GM12878 (cell line): ENCODE results near the gene RAE1. TPM values are rescaled to one million over a fixed set of nuclear protein-coding genes. Genes with fewer than 3 reads are reported as not detected.

Experiments used
- ATAC-seq: fragments of 200-7000 bp; cut with Tn5 transposase; 3 replicates; pipeline ENCODE4 v1.9.1; 2020; ENCODE audit warnings: mild to moderate bottlenecking, moderate library complexity
- BruUV-seq: library from RNA; stranded (reverse); fragments of 400-500 nt; replicated peaks from 2 replicates; lab custom pipeline; 2021; lab: Mats Ljungman, UMichigan
- CTCF ChIA-PET: fragments of 300-600 bp; sonication (Branson Sonifier 250); formaldehyde crosslinking; extraction: SDS; loops from one replicate; lab custom pipeline; 2021; ENCODE audit warnings: inconsistent platforms; lab: Yijun Ruan, JAX
- POLR2A ChIA-PET: fragments of 350-600 bp; formaldehyde crosslinking; extraction: SDS; loops from one replicate; lab custom pipeline; 2021; ENCODE audit warnings: inconsistent platforms; lab: Charles Lee
- RAD21 ChIA-PET: fragments of 300-600 bp; sonication (Branson Sonifier 250); formaldehyde crosslinking; loops from one replicate; lab custom pipeline; 2023; ENCODE audit warnings: antibody characterized with exemption; ENCODE audit not compliant: unreplicated experiment; lab: Charles Lee
- SMC1A ChIA-PET: fragments of 300-600 bp; sonication (Branson Sonifier 250); formaldehyde crosslinking; loops from one replicate; lab custom pipeline; 2023; ENCODE audit not compliant: unreplicated experiment, uncharacterized antibody; lab: Charles Lee
- DNase-seq: peaks from one replicate; pipeline ENCODE4 v3.0.0-alpha.2; 2011; ENCODE audit warnings: low read depth, low spot score
- FAIRE-seq: peaks from 3 replicates; lab custom pipeline; 2011; peaks lifted over from hg19 to GRCh38; lab: Jason Lieb, UNC
- H2AFZ ChIP-seq: 2 replicates; pipeline ENCODE4 v1.6.0; 2011; ENCODE audit warnings: low read depth, low read length, control low read depth; ENCODE audit not compliant: control insufficient read depth
- H3K27ac ChIP-seq: 2 replicates; pipeline ENCODE4 v1.5.1; 2011; ENCODE audit warnings: control low read depth; ENCODE audit not compliant: control insufficient read depth, insufficient read depth
- H3K27me3 ChIP-seq, 2 experiments: replicated peaks in 1 of 2; 2 replicates each; pipeline versions ENCODE4 v1.6.0 to v1.6.1; 2011; ENCODE audit warnings: low read length in 1 of 2; ENCODE audit not compliant: control insufficient read depth in 2 of 2, insufficient read depth in 2 of 2
- H3K36me3 ChIP-seq, 2 experiments: 2 replicates each; pipeline ENCODE4 v1.5.1; 2011; ENCODE audit warnings: low read length in 1 of 2; ENCODE audit not compliant: control insufficient read depth in 2 of 2, insufficient read depth in 2 of 2
- H3K4me1 ChIP-seq: 2 replicates; pipeline ENCODE4 v1.6.1; 2011; ENCODE audit warnings: mild to moderate bottlenecking, low read length, moderate library complexity, mixed read lengths; ENCODE audit not compliant: control insufficient read depth, insufficient read depth
- H3K4me2 ChIP-seq: 2 replicates; pipeline ENCODE4 v1.6.0; 2011; ENCODE audit warnings: control low read depth; ENCODE audit not compliant: control insufficient read depth, insufficient read depth
- H3K4me3 ChIP-seq: fragments of 200-600 bp; sonication (generic); 2 replicates; pipeline ENCODE4 v1.5.1; 2016
- H3K79me2 ChIP-seq: 2 replicates; pipeline ENCODE4 v1.6.0; 2011; ENCODE audit warnings: low read length; ENCODE audit not compliant: control insufficient read depth, insufficient read depth
- H3K9ac ChIP-seq: 2 replicates; pipeline ENCODE4 v1.8.0; 2011; ENCODE audit warnings: low read length, control low read depth, mixed read lengths; ENCODE audit not compliant: control insufficient read depth, insufficient read depth
- H3K9me3 ChIP-seq: replicated peaks from 3 replicates; pipeline ENCODE4 v1.5.1; 2011; ENCODE audit warnings: mild to moderate bottlenecking, low read length; ENCODE audit not compliant: control insufficient read depth, insufficient read depth
- H4K20me1 ChIP-seq: 2 replicates; pipeline ENCODE4 v1.6.0; 2011; ENCODE audit not compliant: control insufficient read depth, insufficient read depth
- CBFB ChIP-seq: IDR thresholded peaks from 2 replicates; pipeline ENCODE4 v1.6.1; 2016; ENCODE audit warnings: antibody characterized with exemption, low read depth
- CBX5 ChIP-seq: sonication (generic); IDR thresholded peaks from 2 replicates; pipeline ENCODE4 v1.6.1; 2016; ENCODE audit warnings: low read depth, moderate library complexity, mild to moderate bottlenecking, inconsistent platforms
- CEBPZ ChIP-seq: fragments of 150-350 bp; IDR thresholded peaks from 2 replicates; pipeline ENCODE4 v1.6.1; 2016; ENCODE audit warnings: low read depth, low read length
- FOXK2 ChIP-seq: fragments of 450-650 bp; IDR thresholded peaks from 2 replicates; pipeline ENCODE4 v1.6.1; 2017; ENCODE audit warnings: mild to moderate bottlenecking, moderate library complexity
- HDGF ChIP-seq: fragments of 450-650 bp; IDR thresholded peaks from 2 replicates; pipeline ENCODE4 v1.6.1; 2016; ENCODE audit warnings: antibody characterized with exemption
- LARP7 ChIP-seq: fragments of 450-650 bp; IDR thresholded peaks from 2 replicates; pipeline ENCODE4 v1.6.1; 2017; ENCODE audit warnings: mild to moderate bottlenecking
- NFIC ChIP-seq: IDR thresholded peaks from 2 replicates; pipeline ENCODE4 v1.6.1; 2012; ENCODE audit warnings: low read depth, mild to moderate bottlenecking, inconsistent platforms, low read length, moderate library complexity
- RELA ChIP-seq: fragments of 450-650 bp; IDR thresholded peaks from 2 replicates; pipeline ENCODE4 v1.8.0; 2014; ENCODE audit warnings: borderline replicate concordance; ENCODE audit not compliant: partially characterized antibody
- SMAD1 ChIP-seq: fragments of 450-650 bp; IDR thresholded peaks from 2 replicates; pipeline ENCODE4 v1.6.1; 2018; ENCODE audit warnings: mild to moderate bottlenecking, low read depth; ENCODE audit not compliant: partially characterized antibody
- STAT1 ChIP-seq: fragments of 450-650 bp; conservative IDR thresholded peaks from 2 replicates; pipeline ENCODE4 v1.6.1; 2014; ENCODE audit warnings: antibody characterized with exemption, mild to moderate bottlenecking
- TARDBP ChIP-seq: IDR thresholded peaks from 2 replicates; pipeline ENCODE4 v1.6.1; 2016; ENCODE audit warnings: borderline replicate concordance
- USF1 ChIP-seq: IDR thresholded peaks from 2 replicates; pipeline ENCODE4 v1.6.1; 2011; ENCODE audit warnings: borderline replicate concordance, low read depth, mild to moderate bottlenecking, moderate library complexity, mixed read lengths, low read length; ENCODE audit not compliant: insufficient read depth; ENCODE audit errors: extremely low read length
- ZNF24 ChIP-seq: fragments of 450-650 bp; IDR thresholded peaks from 2 replicates; pipeline ENCODE4 v1.6.1; 2017; ENCODE audit warnings: antibody characterized with exemption, mild to moderate bottlenecking
- ZNF622 ChIP-seq: fragments of 450-650 bp; IDR thresholded peaks from 2 replicates; pipeline ENCODE4 v1.6.1; 2017; ENCODE audit warnings: mild to moderate bottlenecking, inconsistent platforms
- WGBS: methylation state at CpG from one replicate; pipeline ENCODE4 v1.1.6; 2016; ENCODE audit warnings: low lambda C conversion rate; ENCODE audit not compliant: insufficient replicate concordance, insufficient coverage; ENCODE audit errors: missing lambda C conversion rate; 5-methylcytosine and 5-hydroxymethylcytosine counted together
- in situ Hi-C: fragments of 300-500 bp; cut with MboI; formaldehyde crosslinking; loops from 9 replicates; pipeline ENCODE4 v1.14.3; 2018; ENCODE audit warnings: mixed read lengths
- intact Hi-C: fragments of 100-400 bp; cut with micrococcal nuclease; formaldehyde crosslinking; loops from one replicate; pipeline ENCODE4 v1.14.2; 2022; ENCODE audit not compliant: unreplicated experiment
- polyA plus RNA-seq, 11 experiments: library from polyadenylated mRNA; depleted of rRNA in 4 of 11; unstranded in 6 of 11; stranded (reverse) in 5 of 11; fragments of >200 nt; fragmentation: Nextera tagmentation in 4 of 11; fragmentation: Illumina TruSeq in 1 of 11; extraction: Ambion mirVana in 4 of 11; extraction: Trizol in 1 of 11; gene quantifications; 1 replicate in 1 of 11; 2 replicates in 10 of 11; pipeline versions ENCODE4 v1.2.1 to v1.2.3, GENCODE V29; 2011 to 2016; ENCODE audit warnings: inconsistent platforms in 2 of 11, missing spikeins in 2 of 11, low read depth in 1 of 11
- total RNA-seq, 4 experiments: library from RNA; depleted of rRNA in 3 of 4; stranded (reverse); fragments of >200 nt in 3 of 4; fragmentation: Illumina TruSeq in 1 of 4; extraction: Trizol in 1 of 4; gene quantifications; 2 replicates each; pipeline versions ENCODE4 v1.2.1 to v1.2.3, GENCODE V29; 2013 to 2021
- TF ChIP-seq, protein P1 (sequence below), 3 experiments: IDR thresholded peaks in 2 of 3; conservative IDR thresholded peaks in 1 of 3; 2 replicates each; pipeline ENCODE4 v1.5.1; 2011; ENCODE audit warnings: low read depth in 3 of 3, low read length in 3 of 3, mild to moderate bottlenecking in 3 of 3, control low read depth in 2 of 3, moderate library complexity in 2 of 3, inconsistent platforms in 1 of 3, mixed read lengths in 1 of 3; ENCODE audit not compliant: control insufficient read depth in 2 of 3, insufficient read depth in 1 of 3; ENCODE audit errors: extremely low read depth in 1 of 3
- TF ChIP-seq, protein P2 (sequence below): fragments of 450-650 bp; IDR thresholded peaks from 2 replicates; pipeline ENCODE4 v1.6.1; 2017; ENCODE audit warnings: borderline replicate concordance
- TF ChIP-seq, protein P3 (sequence below): IDR thresholded peaks from 2 replicates; pipeline ENCODE4 v1.6.1; 2012; ENCODE audit warnings: low read depth, low read length, improper control_type of control experiment

Gene RAE1
- total and polyA plus RNA-seq, 10 of the 15 experiments (the other 5 are each of a cell fraction or from before 2014, with no cell fraction given): 28.7 to 107 (median 49.3) TPM

DNA sequence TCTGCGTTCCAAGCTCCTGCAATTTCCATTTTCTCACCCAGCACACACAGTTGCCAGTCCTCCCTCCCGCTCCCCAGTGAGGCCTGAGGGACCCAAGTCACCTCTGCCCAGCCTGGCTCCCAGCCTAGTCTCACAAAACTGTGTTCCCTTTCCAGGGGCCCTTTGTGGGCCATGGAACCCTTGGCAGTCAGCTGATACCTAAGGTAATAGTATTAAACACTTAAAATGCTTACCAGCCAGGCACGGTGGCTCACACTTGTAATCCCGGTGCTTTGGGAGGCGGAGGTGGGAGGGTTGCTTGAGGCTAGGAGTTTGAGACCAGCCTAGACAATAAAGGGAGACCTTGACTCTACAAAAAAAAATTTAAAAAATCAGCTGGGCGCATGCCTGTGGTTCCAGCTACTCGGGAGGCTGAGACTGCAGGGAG is 36.9 kb downstream of the RAE1 start:
- Histone ChIP-seq H3K4me3 (no peak overlapping the region), H3K27ac (no peak overlapping the region), H3K4me1 (peaks cover 18% of the 10 kb centered on the region), H2AFZ (no peak overlapping the region), H3K79me2 (peaks cover 15% of the 10 kb centered on the region), H3K27me3 (no peaks in the 10 kb centered on the region), H4K20me1 (no peaks in the 10 kb centered on the region), H3K9ac (no peak overlapping the region), H3K9me3 (no peaks in the 10 kb centered on the region), H3K4me2 (no peak overlapping the region), H3K36me3 (peaks cover 0 to 2% of the 10 kb centered on the region in 2 experiments; a peak in 2 of 4 replicates)
- in situ Hi-C loops (loop anchor here (5.0 to 25.0 kb wide), 3 partner anchors 204 to 1274 kb away; partner anchors contain the start of gene STX16), intact Hi-C loops (loop anchor here (2.0 kb wide), 1 partner anchor 95 kb away; no protein-coding TSS in a partner anchor)
- ATAC-seq: no peak
- WGBS: 98% methylated on average over 7 of the region's 7 CpGs
- CTCF ChIA-PET: interaction anchor here (0.8 to 3.8 kb wide), 4 partner anchors 11 to 111 kb away, joined by 3 to 25 read pairs (median 6); no protein-coding TSS in a partner anchor
- SMC1A ChIA-PET: interaction anchor here (3.7 kb wide), 1 partner anchor 111 kb away, joined by 15 read pairs; no protein-coding TSS in a partner anchor
- no peak for FAIRE-seq
- DNase-seq: no peak
- no TSS peak for BruUV-seq
- POLR2A ChIA-PET: interaction anchor here (4.2 kb wide), 1 partner anchor 12 kb away, joined by 58 read pairs; no protein-coding TSS in a partner anchor
- RAD21 ChIA-PET: interaction anchor here (0.6 to 5.0 kb wide), 5 partner anchors 57 to 111 kb away, joined by 3 to 20 read pairs (median 3); no protein-coding TSS in a partner anchor
- TF ChIP-seq ZNF24 (no peak), FOXK2 (no peak), CBX5 (no peak), STAT1 (no peak), CBFB (no peak), CEBPZ (no peak), ZNF622 (no peak), USF1 (no peak), RELA (no peak), SMAD1 (no peak), LARP7 (no peak), HDGF (no peak), TARDBP (no peak), NFIC (no peak)
- TF ChIP-seq, protein P1, sequence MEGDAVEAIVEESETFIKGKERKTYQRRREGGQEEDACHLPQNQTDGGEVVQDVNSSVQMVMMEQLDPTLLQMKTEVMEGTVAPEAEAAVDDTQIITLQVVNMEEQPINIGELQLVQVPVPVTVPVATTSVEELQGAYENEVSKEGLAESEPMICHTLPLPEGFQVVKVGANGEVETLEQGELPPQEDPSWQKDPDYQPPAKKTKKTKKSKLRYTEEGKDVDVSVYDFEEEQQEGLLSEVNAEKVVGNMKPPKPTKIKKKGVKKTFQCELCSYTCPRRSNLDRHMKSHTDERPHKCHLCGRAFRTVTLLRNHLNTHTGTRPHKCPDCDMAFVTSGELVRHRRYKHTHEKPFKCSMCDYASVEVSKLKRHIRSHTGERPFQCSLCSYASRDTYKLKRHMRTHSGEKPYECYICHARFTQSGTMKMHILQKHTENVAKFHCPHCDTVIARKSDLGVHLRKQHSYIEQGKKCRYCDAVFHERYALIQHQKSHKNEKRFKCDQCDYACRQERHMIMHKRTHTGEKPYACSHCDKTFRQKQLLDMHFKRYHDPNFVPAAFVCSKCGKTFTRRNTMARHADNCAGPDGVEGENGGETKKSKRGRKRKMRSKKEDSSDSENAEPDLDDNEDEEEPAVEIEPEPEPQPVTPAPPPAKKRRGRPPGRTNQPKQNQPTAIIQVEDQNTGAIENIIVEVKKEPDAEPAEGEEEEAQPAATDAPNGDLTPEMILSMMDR (IDR thresholded peaks at IDR 0.05 in 2 of 3, conservative IDR thresholded peaks at IDR 0.05 in 1 of 3; ENCODE audit: control insufficient read depth in 2 of 3, extremely low read depth in 1 of 3, insufficient read depth in 1 of 3, low read depth in 3 of 3, low read length in 3 of 3): no peak
- TF ChIP-seq, protein P2, sequence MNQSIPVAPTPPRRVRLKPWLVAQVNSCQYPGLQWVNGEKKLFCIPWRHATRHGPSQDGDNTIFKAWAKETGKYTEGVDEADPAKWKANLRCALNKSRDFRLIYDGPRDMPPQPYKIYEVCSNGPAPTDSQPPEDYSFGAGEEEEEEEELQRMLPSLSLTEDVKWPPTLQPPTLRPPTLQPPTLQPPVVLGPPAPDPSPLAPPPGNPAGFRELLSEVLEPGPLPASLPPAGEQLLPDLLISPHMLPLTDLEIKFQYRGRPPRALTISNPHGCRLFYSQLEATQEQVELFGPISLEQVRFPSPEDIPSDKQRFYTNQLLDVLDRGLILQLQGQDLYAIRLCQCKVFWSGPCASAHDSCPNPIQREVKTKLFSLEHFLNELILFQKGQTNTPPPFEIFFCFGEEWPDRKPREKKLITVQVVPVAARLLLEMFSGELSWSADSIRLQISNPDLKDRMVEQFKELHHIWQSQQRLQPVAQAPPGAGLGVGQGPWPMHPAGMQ: no peak
- TF ChIP-seq, protein P3, sequence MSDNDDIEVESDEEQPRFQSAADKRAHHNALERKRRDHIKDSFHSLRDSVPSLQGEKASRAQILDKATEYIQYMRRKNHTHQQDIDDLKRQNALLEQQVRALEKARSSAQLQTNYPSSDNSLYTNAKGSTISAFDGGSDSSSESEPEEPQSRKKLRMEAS: no peak
